ENCODE results near the gene FOXP1. TPM values are rescaled to one million over a fixed set of nuclear protein-coding genes. Genes with fewer than 3 reads are reported as not detected.

FOXP1 gene
- total RNA-seq, 3 donors from 2014 or later: 61.9 to 267 (median 146) TPM

DNA sequence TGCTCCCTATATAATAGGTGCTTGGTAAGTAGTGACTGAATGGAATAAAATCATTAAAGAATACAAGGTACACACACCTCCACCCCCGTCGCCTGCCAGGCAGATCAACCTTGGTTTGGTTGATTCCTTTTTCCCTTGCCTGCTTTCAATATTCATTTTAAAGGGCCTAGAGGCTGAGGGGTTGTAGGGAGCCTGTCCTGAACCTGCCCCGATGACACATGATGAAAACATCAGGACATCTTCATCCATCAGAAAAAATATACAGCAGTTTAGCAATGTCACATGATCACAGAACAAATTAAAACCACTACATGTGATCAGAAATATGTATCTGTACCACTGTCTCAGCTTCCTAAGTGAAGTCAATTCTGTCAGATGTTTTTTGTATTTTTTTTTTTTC lies 588.9 kb downstream of the FOXP1 start:
- H3K27ac ChIP-seq: no peak overlapping the region
- no peak for DNase-seq (ENCODE audit: low spot score in 2 of 2)
- no peak overlapping the region for H3K4me3 ChIP-seq
- no peaks in the 10 kb centered on the region for H3K4me1 ChIP-seq
- H3K9me3 ChIP-seq: no peaks in the 10 kb centered on the region
- no peaks in the 10 kb centered on the region for H3K36me3 ChIP-seq
- intact Hi-C loops (cut with DNase I; ENCODE audit: low total_unique reads): no loop called here
- TF ChIP-seq POLR2AphosphoS5 (IDR thresholded peaks at IDR 0.05) (no peak), POLR2A (IDR thresholded peaks at IDR 0.05) (no peak)
- TF ChIP-seq, protein P1, sequence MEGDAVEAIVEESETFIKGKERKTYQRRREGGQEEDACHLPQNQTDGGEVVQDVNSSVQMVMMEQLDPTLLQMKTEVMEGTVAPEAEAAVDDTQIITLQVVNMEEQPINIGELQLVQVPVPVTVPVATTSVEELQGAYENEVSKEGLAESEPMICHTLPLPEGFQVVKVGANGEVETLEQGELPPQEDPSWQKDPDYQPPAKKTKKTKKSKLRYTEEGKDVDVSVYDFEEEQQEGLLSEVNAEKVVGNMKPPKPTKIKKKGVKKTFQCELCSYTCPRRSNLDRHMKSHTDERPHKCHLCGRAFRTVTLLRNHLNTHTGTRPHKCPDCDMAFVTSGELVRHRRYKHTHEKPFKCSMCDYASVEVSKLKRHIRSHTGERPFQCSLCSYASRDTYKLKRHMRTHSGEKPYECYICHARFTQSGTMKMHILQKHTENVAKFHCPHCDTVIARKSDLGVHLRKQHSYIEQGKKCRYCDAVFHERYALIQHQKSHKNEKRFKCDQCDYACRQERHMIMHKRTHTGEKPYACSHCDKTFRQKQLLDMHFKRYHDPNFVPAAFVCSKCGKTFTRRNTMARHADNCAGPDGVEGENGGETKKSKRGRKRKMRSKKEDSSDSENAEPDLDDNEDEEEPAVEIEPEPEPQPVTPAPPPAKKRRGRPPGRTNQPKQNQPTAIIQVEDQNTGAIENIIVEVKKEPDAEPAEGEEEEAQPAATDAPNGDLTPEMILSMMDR (IDR thresholded peaks at IDR 0.05): no peak
- H3K27me3 ChIP-seq: no peaks in the 10 kb centered on the region

DNA sequence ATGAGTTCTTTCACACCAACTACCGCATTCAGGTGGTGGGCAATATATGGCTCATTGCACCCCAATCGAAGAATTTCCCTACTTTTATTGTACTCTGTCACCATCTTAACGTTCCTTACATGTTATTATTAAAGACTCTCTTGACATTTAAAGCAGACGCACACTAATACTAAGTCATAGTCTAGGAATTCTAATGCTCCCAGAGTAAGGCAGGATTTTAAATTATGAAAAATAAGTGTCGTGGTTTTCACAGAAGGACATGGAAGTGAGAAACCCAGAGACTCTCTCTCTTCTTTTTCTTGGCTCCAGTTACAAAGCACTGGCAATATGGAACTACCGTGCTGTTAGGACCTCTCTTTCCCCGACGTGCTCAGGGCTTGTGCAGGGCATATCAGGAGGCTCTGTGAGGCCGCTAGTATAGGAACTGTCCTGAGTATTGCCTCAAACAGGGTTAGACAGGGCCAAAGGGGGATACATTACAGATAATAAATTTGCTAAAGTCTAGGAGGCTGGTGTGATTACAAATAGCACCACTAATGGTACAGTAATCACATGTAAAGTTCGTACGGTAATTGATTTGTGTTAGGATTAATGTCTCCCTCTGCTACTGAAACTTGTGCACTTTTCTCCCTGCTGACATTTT lies 590.8 kb downstream of the FOXP1 start:
- TF ChIP-seq, protein P1 (IDR thresholded peaks at IDR 0.05): no peak
- H3K27ac ChIP-seq: no peak overlapping the region
- H3K4me1 ChIP-seq: no peaks in the 10 kb centered on the region
- no peak overlapping the region for H3K4me3 ChIP-seq
- no peaks in the 10 kb centered on the region for H3K27me3 ChIP-seq
- intact Hi-C loops (cut with DNase I; ENCODE audit: low total_unique reads): no loop called here
- DNase-seq (ENCODE audit: low spot score in 2 of 2): no peak
- no peaks in the 10 kb centered on the region for H3K9me3 ChIP-seq
- H3K36me3 ChIP-seq: no peaks in the 10 kb centered on the region

DNA sequence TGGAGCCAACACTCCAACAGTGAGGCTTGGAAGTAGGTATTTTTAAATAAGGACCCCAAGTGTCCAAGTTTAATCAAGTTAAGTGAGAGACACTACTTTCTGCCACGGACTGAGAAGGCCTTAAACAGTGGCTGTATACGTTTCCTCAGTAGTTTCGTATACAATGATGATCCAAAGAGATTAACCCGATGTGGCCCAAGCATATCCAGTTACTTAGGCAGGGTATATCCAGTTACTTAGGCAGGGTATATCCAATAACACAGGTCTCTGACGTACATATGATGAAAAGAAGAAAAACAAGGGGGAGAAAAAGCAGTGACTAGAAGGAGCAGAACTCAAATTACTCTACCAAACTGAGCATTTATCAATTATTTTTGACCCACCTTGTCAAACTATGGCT lies 591.4 kb downstream of the FOXP1 start:
- H3K27ac ChIP-seq: no peak overlapping the region
- H3K36me3 ChIP-seq: peaks cover under 1% of the 10 kb centered on the region
- no peaks in the 10 kb centered on the region for H3K9me3 ChIP-seq
- no peak for DNase-seq (ENCODE audit: low spot score in 2 of 2)
- H3K4me3 ChIP-seq: no peak overlapping the region
- TF ChIP-seq, protein P1 (IDR thresholded peaks at IDR 0.05): no peak
- TF ChIP-seq POLR2AphosphoS5 (IDR thresholded peaks at IDR 0.05) (no peak), POLR2A (IDR thresholded peaks at IDR 0.05) (no peak)
- no peaks in the 10 kb centered on the region for H3K4me1 ChIP-seq
- intact Hi-C loops (cut with DNase I; ENCODE audit: low total_unique reads): no loop called here
- H3K27me3 ChIP-seq: no peaks in the 10 kb centered on the region

DNA sequence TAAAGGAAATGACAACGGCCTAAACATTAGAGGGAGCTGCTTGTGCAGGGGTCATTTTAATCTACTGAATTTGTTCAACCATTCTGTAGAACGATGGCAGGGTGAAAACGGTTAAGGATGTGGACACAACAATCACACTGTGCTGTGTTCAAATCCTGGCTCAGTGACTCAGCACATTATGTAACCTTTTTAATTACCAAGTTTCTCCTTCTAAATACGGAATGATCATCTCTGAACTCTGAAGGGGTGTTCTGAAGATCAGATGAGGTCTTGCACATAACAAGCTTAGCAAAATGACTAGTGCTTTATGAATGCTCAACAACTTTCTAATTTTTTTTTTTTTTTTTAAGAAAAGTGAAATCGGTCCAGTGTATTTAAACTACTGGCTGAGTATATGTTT lies 592.8 kb downstream of the FOXP1 start:
- peaks cover 3% of the 10 kb centered on the region for H3K36me3 ChIP-seq
- intact Hi-C loops (cut with DNase I; ENCODE audit: low total_unique reads): no loop called here
- no peak for DNase-seq (ENCODE audit: low spot score in 2 of 2)
- H3K4me1 ChIP-seq: no peaks in the 10 kb centered on the region
- H3K27ac ChIP-seq: peak overlapping the region in 1 of 2 donors; percentile 51
- H3K27me3 ChIP-seq: no peaks in the 10 kb centered on the region
- TF ChIP-seq POLR2AphosphoS5 (IDR thresholded peaks at IDR 0.05) (no peak), POLR2A (IDR thresholded peaks at IDR 0.05) (no peak)
- TF ChIP-seq, protein P1 (IDR thresholded peaks at IDR 0.05): no peak
- H3K4me3 ChIP-seq: no peak overlapping the region
- H3K9me3 ChIP-seq: no peaks in the 10 kb centered on the region

DNA sequence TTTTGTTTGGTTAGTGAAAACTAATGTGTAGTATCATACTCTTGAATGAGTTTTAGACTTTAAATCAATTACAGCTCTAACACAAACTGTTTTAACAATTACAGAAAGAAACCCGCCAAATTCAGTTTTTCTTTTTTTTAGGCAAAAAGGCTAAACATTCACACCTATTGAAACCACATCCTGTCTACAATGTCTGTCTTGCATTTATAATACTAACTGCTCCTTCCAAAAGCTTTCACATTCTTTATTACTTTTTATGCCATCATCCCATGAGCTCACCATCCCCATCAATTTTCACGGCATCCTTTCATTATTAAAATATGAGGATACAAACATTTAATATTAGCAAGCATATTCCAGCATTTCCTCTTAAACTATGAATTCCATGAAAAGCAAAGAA lies 593.3 kb downstream of the FOXP1 start:
- Histone ChIP-seq H3K27me3 (no peaks in the 10 kb centered on the region), H3K9me3 (no peaks in the 10 kb centered on the region), H3K4me3 (no peak overlapping the region), H3K36me3 (peaks cover 3% of the 10 kb centered on the region), H3K4me1 (no peaks in the 10 kb centered on the region), H3K27ac (peak overlapping the region in 1 of 2 donors; percentile 51)
- DNase-seq (ENCODE audit: low spot score in 2 of 2): no peak
- TF ChIP-seq, protein P1 (IDR thresholded peaks at IDR 0.05): no peak
- TF ChIP-seq POLR2A (IDR thresholded peaks at IDR 0.05) (no peak), POLR2AphosphoS5 (IDR thresholded peaks at IDR 0.05) (no peak)
- intact Hi-C loops (cut with DNase I; ENCODE audit: low total_unique reads): no loop called here

Data from breast epithelium (tissue), 4 donors.